HuH-7 (cell line): ENCODE measurements around the gene SNED1.

ENCODE experiments used
- DNase-seq: peaks from one replicate; pipeline ENCODE4 v3.0.0; 2011; ENCODE audit warnings: low spot score

Gene SNED1

DNA sequence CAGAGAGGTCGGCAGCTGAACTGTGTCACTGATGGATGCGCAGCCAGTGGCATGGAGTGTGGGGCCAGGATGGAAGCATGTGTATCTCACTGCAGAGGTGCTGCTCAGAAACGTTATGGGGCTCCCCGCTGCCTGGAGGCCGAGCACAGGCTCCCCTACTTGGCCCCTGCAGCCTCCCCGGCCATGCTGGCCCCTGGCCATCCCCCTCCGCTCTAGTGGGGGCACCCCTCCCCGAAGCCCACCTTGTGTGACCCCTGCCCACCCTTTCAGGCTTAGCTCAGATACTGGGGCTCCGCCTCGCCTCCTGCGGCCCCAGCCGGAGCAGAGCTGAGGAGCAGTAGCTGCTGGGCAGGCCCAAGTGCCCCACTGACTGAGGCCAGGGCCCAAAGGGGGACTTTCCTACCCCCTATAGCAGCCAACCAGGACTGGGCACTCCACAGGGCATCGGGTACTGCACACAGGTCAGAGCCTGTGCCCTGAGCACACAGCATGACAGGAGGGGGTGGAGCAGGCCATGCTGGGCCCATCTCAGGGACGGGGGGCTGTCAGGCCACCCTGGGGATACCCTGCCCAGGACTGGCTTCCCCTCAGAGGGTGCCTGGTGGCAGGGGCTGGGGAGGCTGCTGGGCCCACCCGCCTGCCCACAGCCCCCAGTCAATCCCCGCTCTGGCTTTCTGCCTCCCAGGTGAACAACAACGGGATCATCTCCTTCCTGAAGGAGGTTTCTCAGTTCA lies 31.3 kb downstream of the SNED1 start:
- no peak for DNase-seq

- DNase-seq, result no peak
Measured at GRCh38 chr2:241030333-241030680, 31.9 kb downstream of the SNED1 start.

DNA sequence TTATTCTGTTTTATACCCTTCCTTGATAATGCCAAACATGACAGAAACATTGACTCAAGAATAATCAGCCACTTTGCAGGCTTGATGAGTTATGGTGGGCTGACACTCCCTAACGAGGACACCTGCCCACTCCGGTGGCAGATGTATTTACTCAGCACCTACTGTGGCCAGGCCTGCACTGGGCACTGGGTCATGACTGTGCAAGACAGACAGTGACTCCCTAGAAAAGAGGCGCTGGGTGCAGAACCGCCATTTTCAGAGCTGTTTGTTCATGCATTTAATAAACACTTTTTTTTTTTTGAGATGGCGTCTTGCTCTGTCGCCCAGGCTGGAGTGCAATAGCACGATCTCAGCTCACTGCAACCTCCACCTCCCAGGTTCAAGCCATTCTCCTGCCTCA lies 32.5 kb downstream of the SNED1 start:
- DNase-seq, result no peak

DNA sequence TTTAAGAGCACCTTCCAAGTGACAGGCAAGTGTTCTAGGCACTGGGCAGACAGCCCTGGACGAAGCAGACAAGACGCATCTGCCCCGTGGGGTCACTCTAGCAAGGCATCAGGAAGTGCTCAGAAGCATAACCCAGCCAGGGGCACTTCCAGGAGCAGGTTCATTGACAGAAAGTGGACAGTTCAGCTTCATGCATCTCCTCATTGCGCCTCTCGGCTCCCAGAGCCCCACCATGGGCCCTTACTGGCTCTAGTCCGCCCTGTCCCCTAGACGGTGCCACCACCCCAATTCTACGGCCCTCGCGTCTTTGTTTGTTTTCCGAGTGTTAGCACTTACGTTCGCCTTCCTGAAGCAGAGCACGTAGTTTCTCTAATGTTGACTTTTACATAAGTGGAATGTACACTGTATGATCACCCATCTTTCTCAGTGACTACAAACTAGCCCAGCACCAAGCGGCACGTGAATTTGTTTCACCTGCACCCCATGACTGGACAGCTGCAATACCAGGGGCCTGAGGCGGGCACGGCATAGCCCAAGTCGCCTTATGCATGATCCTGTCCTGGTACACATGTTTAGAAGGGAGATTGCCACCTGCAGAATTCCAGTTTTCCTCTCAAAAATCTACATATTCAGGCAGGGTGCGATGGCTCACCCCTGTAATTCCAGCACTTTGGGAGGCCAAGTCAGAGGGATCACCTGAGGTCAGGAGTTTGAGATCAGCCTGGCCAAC lies 33.2 kb downstream of the SNED1 start:
- DNase-seq, result no peak

DNA sequence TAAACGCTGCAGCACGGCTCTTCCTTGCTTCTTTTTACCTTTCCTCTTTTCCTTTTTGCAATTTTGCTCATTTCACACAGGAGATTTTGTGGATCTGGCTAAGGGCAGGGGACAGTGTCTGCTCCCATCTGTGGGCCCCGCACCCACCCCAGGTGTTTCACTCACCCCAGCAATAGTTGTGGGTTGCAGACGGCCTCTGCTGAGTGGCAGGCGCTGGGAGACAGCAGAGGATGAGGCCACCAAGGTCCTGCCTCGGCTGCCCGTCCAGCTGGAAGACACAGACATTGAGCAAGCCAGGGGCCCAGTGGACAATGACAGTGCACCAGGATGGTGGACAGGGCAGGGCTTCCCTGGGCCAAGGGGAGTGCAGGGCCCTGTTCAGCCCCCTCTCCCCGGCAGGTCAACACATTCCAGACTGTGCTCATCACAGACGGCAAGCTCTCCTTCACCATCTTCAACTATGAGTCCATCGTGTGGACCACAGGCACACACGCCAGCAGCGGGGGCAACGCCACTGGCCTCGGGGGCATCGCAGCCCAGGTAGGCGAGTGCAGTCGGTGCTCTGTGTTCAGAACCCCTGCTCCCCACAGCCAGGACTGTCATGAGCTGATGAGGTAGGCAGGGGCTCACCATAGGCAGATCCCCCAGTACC lies 35.0 kb downstream of the SNED1 start:
- DNase-seq, result no peak

- no peak for DNase-seq
Measured at GRCh38 chr2:241033994-241034393, 35.6 kb downstream of the SNED1 start.

DNA sequence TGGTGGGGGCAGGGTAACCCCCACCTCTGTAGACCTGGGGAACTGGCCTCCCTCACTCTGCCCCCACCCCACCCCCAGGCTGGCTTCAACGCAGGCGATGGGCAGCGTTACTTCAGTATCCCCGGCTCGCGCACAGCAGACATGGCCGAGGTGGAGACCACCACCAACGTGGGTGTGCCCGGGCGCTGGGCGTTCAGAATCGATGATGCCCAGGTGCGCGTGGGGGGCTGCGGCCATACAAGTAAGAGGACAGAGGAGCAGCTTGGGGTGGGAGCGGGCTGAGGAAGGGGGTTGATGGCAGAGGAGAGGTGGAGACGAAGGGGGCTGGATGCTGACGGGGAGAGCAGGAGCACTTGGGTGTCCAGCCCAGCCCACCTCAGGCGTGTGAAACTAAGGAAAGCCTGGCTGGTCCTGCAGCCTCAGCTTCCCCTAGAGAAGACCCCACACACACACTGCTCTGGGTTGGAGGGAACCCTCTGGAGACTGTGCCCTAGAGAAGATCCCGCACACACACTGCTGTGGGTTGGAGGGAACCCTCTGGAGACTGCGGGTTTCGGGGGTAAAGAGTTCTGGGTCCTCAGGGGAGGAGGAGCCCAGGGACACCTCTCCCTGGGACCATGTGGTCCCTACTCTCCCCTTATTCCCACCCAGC lies 36.2 kb downstream of the SNED1 start:
- DNase-seq, result no peak

GRCh38 chr2:241035142-241035817 lies 36.9 kb downstream of the SNED1 start:
- DNase-seq, result no peak

DNA sequence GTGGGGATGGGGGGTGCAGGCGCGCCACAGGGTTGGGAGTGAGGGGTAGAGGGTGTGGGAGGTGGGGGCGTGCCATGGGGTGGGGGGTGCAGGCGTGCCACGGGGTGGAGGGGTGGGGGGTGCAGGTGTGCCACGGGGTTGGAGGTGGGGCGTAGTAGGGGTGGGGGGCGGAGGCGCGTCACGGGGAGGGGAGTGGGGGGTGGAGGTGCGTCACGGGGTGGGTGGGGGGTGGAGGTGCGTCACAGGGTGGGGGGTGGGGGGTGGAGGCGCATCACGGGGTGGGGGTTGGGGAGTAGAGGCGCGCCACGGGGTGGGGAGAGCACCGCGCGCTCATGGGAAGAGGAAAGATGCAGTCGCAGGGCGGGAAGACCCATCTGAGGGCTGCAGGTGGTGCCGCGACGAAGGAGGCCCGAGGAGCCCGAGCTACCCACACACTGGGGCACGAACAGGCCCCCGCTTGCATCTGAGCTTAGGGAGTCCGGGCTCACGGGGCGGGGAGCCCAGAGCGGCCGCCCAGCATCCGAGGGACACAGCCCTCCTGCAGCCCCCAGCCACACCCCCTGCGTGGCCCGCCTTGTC lies 37.5 kb downstream of the SNED1 start:
- DNase-seq, result no peak

GRCh38 chr2:241036397-241036963 lies 38.1 kb downstream of the SNED1 start:
- DNase-seq, result no peak

DNA sequence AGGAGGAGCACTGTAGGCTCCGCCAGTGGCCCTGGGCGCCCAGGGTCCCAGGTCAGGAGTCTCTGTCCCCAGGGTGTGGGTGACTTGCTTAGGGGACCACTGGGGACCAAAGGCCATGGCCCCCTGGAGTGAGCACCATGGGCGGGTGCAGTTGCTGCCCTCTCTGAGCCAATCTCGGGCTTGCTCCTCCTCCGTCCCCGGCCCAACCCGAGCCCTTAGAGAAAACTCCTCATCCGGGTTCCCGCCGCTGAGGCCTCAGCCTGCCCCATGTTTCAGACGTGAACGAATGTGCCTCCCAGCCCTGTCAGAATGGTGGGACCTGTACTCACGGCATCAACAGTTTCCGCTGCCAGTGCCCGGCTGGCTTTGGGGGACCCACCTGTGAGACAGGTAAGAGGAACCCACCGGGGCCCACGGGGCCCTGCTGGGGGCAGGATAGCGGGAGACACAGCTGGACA lies 38.6 kb downstream of the SNED1 start:
- no peak for DNase-seq

GRCh38 chr2:241037498-241037897 lies 39.1 kb downstream of the SNED1 start:
- DNase-seq, result no peak

GRCh38 chr2:241038374-241039180 lies 40.2 kb downstream of the SNED1 start:
- no peak for DNase-seq

DNA sequence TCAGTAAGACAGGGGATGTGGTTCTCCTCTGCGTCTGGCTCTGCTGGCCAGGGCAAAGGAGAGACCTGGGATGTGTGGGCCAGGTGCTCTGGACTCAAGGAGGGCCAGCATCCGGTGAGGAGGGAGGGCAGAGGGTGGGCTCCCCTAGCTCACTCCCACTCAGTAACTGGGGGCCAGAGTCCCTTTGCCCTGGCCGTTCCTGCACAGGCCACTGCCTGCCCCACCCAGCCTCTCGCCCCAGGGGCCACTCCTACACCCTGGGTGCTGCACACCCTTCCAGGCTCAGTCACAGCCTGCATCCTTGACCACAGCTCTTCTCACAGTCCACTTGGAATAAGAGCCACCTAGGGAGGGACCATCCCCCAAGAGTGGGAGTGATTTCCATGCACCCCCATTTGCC lies 41.0 kb downstream of the SNED1 start:
- DNase-seq, result no peak

- DNase-seq, result no peak
Measured at GRCh38 chr2:241040081-241040803, 41.8 kb downstream of the SNED1 start.

DNA sequence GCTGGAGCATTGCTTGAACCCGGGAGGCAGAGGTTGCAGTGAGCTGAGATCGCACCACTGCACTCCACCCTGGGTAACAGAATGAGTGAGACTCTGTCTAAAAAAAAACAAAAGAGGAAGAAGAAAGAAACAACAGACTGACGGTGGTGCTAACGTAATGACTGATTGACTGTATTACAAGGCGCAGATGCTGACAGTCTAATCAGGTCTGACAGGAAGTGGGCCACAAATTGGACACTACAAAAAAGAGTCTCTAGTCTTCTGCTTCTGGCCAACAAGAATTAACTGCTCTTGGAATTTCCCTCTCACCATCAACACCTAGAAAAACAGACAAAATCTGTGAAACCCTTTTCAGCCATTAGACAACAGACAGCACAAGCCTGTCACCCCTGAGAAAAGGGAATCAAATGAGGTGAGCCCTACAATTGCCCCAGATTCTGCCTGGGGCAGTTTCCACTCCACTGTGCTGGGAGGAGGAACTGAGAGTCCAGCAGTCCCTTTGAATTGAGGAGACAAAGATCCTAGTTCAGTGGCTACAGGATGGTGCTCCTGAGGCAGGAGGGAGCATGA lies 43.3 kb downstream of the SNED1 start:
- no peak for DNase-seq

DNA sequence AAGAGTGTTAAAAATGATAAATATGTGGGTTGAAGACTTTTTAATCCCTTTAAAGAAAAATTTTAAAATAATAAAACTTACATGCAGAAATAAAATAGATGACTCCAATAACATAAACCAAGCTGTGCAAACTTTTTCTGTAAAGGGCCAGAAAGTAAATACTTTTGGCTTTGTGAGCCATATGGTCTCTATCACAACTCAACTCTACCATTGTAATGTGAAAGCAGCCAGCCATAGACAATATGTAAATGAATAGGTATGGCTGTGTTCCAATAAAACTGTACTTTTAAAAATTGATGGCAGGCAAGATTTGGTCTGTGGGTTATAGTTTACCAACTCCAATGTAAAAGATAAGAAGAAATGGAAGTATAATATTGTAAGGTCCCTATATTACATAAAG lies 45.2 kb downstream of the SNED1 start:
- no peak for DNase-seq

GRCh38 chr2:241047253-241048010 lies 49.0 kb downstream of the SNED1 start:
- DNase-seq, result no peak
